Measurements from ENCODE around the gene HOXC12.

HOXC12 gene

GRCh38 chr12:53968214-53969127 lies 13.8 kb downstream of the HOXC12 start (continued):
- peak; percentile 22; the same call in 1 of the 2 replicates for TF ChIP-seq FEZF1 (tag by site-specific recombination; IDR thresholded peaks at IDR 0.05)
- no peak for TF ChIP-seq ZNF843 (tag by site-specific recombination; IDR thresholded peaks at IDR 0.05)
- TF ChIP-seq ZNF24 (tag by site-specific recombination; IDR thresholded peaks at IDR 0.05) = 0 out of 2 replicates have a peak, but pooled peaks have one; percentile 41
- no peak for TF ChIP-seq ZNF23 (tag by site-specific recombination; IDR thresholded peaks at IDR 0.05; ENCODE audit: borderline replicate concordance)
- TF ChIP-seq GLI4 (tag by site-specific recombination; IDR thresholded peaks at IDR 0.05) = no peak
- no peak for TF ChIP-seq ZNF558 (tag by site-specific recombination; IDR thresholded peaks at IDR 0.05)
- TF ChIP-seq, protein P1, sequence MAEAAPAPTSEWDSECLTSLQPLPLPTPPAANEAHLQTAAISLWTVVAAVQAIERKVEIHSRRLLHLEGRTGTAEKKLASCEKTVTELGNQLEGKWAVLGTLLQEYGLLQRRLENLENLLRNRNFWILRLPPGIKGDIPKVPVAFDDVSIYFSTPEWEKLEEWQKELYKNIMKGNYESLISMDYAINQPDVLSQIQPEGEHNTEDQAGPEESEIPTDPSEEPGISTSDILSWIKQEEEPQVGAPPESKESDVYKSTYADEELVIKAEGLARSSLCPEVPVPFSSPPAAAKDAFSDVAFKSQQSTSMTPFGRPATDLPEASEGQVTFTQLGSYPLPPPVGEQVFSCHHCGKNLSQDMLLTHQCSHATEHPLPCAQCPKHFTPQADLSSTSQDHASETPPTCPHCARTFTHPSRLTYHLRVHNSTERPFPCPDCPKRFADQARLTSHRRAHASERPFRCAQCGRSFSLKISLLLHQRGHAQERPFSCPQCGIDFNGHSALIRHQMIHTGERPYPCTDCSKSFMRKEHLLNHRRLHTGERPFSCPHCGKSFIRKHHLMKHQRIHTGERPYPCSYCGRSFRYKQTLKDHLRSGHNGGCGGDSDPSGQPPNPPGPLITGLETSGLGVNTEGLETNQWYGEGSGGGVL (tag by site-specific recombination; IDR thresholded peaks at IDR 0.05) = no peak
- TF ChIP-seq ZNF777 (tag by site-specific recombination; IDR thresholded peaks at IDR 0.05; ENCODE audit: borderline replicate concordance) = no peak
- peak; percentile 83 for TF ChIP-seq ZBTB8A (tag by site-specific recombination; IDR thresholded peaks at IDR 0.05)
- TF ChIP-seq, protein P2, sequence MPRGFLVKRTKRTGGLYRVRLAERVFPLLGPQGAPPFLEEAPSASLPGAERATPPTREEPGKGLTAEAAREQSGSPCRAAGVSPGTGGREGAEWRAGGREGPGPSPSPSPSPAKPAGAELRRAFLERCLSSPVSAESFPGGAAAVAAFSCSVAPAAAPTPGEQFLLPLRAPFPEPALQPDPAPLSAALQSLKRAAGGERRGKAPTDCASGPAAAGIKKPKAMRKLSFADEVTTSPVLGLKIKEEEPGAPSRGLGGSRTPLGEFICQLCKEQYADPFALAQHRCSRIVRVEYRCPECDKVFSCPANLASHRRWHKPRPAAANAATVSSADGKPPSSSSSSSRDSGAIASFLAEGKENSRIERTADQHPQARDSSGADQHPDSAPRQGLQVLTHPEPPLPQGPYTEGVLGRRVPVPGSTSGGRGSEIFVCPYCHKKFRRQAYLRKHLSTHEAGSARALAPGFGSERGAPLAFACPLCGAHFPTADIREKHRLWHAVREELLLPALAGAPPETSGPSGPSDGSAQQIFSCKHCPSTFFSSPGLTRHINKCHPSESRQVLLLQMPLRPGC (tag by site-specific recombination; IDR thresholded peaks at IDR 0.05) = no peak
- no peak for TF ChIP-seq ZNF677 (tag by site-specific recombination; IDR thresholded peaks at IDR 0.05)
- no peak for TF ChIP-seq ZNF433 (tag by site-specific recombination; IDR thresholded peaks at IDR 0.05; ENCODE audit: low read depth)
- no peak for TF ChIP-seq TSHZ1 (tag by site-specific recombination; IDR thresholded peaks at IDR 0.05; ENCODE audit: borderline replicate concordance)
- TF ChIP-seq ZNF248 (tag by site-specific recombination; IDR thresholded peaks at IDR 0.05) = no peak
- no peak for TF ChIP-seq ZNF174 (tag by site-specific recombination; IDR thresholded peaks at IDR 0.05)
- TF ChIP-seq PRDM2 (tag by site-specific recombination; IDR thresholded peaks at IDR 0.05; ENCODE audit: borderline replicate concordance) = no peak
- TF ChIP-seq ZNF114 (tag by site-specific recombination; IDR thresholded peaks at IDR 0.05) = no peak
- TF ChIP-seq, protein P3, sequence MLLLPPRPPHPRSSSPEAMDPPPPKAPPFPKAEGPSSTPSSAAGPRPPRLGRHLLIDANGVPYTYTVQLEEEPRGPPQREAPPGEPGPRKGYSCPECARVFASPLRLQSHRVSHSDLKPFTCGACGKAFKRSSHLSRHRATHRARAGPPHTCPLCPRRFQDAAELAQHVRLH (tag by site-specific recombination; IDR thresholded peaks at IDR 0.05) = no peak
- 0 out of 2 replicates have a peak, but pooled peaks have one; percentile 11 for TF ChIP-seq ZXDB (tag by site-specific recombination; IDR thresholded peaks at IDR 0.05)
- peak; percentile 95 for TF ChIP-seq ZBTB17 (tag by site-specific recombination; IDR thresholded peaks at IDR 0.05)
- peak; percentile 44; the same call in 1 of the 2 replicates for TF ChIP-seq ZNF501 (tag by site-specific recombination; IDR thresholded peaks at IDR 0.05)
- no peak for TF ChIP-seq ZFP3 (tag by site-specific recombination; IDR thresholded peaks at IDR 0.05; ENCODE audit: low read depth)
- no peak for TF ChIP-seq SCRT1 (tag by site-specific recombination; IDR thresholded peaks at IDR 0.05; ENCODE audit: borderline replicate concordance)

Measured in HEK293 (cell line).